ENCODE measurements around the gene TSEN2. TPM values are rescaled to one million over a fixed set of nuclear protein-coding genes. Genes with fewer than 3 reads are reported as not detected.

TSEN2 gene
- total RNA-seq, 2 experiments from 2014 or later, result 14.0 to 14.8 TPM

DNA sequence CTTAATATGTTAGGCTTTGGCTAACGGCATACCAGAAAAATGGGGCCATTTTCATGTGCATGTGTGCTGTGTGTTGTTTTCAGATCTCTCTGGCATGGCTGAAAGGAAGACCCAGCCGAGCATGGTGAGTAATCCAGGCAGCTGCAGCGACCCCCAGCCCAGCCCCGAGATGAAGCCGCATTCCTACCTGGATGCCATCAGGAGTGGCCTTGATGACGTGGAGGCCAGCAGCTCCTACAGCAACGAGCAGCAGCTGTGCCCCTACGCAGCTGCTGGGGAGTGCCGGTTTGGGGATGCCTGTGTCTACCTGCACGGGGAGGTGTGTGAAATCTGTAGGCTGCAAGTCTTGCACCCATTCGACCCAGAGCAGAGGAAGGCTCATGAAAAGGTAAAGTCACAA, 87.7 kb downstream of the TSEN2 start:
- Mint-ChIP-seq H3K4me1 (ENCODE audit: low read depth) (peaks cover 4% of the 10 kb centered on the region), H3K4me3 (no peak overlapping the region), H3K36me3 (ENCODE audit: low read depth) (peaks cover 65% of the 10 kb centered on the region), H3K27me3 (ENCODE audit: low read depth) (no peaks in the 10 kb centered on the region), H3K9me3 (peaks cover 8% of the 10 kb centered on the region), H3K27ac (no peak overlapping the region)
- DNase-seq, result no peak
- intact Hi-C loops (cut with micrococcal nuclease), result no loop called here
- CTCF ChIA-PET, result no interaction called here

DNA sequence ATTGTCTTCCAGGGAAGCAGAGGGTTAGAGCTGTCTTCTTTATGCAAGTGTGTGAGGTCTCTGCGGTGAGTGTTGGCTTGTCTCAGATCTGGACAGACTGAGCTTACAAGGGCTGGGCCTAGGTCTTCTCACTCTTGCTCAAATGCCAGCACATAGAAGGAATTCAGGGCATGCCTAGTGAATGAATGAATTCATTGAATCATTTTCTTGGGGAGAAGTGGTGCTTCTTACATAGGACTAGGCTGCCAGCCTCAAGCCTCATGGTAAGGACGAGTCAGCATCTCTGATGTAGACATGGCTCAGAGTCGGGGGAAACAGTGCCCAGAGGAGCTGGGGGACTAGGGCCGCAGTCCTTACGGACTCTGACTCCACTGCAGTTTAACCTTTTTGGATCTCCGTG, 89.9 kb downstream of the TSEN2 start:
- CTCF ChIA-PET, result no interaction called here
- H3K4me3 Mint-ChIP-seq, result no peak overlapping the region
- H3K4me1 Mint-ChIP-seq (ENCODE audit: low read depth), result no peaks in the 10 kb centered on the region
- intact Hi-C loops (cut with micrococcal nuclease), result no loop called here
- H3K27ac Mint-ChIP-seq, result no peak overlapping the region
- DNase-seq, result no peak
- peaks cover 70% of the 10 kb centered on the region for H3K36me3 Mint-ChIP-seq (ENCODE audit: low read depth)
- H3K9me3 Mint-ChIP-seq, result peaks cover 12% of the 10 kb centered on the region
- H3K27me3 Mint-ChIP-seq (ENCODE audit: low read depth), result no peaks in the 10 kb centered on the region

DNA sequence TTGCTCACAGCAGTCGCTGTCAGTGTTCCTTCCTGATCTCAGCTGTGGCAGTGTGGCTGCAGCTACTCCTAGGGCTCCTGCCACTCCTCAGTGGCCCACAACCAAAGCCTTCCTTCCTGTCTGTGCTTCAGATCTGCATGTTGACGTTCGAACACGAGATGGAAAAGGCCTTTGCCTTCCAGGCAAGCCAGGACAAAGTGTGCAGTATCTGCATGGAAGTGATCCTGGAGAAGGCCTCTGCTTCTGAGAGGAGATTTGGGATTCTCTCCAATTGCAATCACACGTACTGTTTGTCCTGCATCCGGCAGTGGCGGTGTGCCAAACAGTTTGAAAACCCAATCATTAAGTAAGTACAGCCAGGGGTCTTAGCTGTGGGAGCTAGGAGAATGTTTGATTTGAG, 90.4 kb downstream of the TSEN2 start:
- H3K27me3 Mint-ChIP-seq (ENCODE audit: low read depth), result no peaks in the 10 kb centered on the region
- CTCF ChIA-PET, result no interaction called here
- intact Hi-C loops (cut with micrococcal nuclease), result no loop called here
- H3K27ac Mint-ChIP-seq, result no peak overlapping the region
- H3K4me1 Mint-ChIP-seq (ENCODE audit: low read depth), result no peaks in the 10 kb centered on the region
- no peak overlapping the region for H3K4me3 Mint-ChIP-seq
- H3K9me3 Mint-ChIP-seq, result peaks cover 12% of the 10 kb centered on the region
- DNase-seq, result no peak
- peaks cover 71% of the 10 kb centered on the region for H3K36me3 Mint-ChIP-seq (ENCODE audit: low read depth)

DNA sequence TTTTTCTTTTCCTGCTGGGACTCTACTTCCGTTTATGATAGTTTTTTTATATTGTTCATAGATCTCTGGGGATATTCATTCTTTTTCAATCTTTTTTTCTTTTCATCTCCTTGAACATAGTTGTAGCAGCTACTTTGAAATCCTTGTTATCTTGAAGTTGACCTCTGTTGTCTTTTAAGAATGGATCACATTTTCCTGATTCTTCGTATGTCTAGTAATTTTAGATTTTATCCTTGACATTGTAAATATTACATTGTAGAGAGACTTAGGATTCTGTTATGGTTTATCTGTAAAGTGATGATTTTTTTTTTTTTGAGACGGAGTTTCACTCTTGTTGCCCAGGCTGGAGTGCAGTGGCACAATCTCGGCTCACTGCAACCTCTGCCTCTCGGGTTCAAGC, 93.1 kb downstream of the TSEN2 start:
- Mint-ChIP-seq H3K4me1 (ENCODE audit: low read depth) (no peaks in the 10 kb centered on the region), H3K9me3 (peaks cover 12% of the 10 kb centered on the region), H3K27me3 (ENCODE audit: low read depth) (no peaks in the 10 kb centered on the region), H3K27ac (no peak overlapping the region), H3K36me3 (ENCODE audit: low read depth) (peaks cover 61% of the 10 kb centered on the region), H3K4me3 (no peak overlapping the region)
- DNase-seq, result no peak
- CTCF ChIA-PET, result interaction anchor here (0.7 to 1.7 kb wide), 2 partner anchors 314 to 777 kb away, joined by 3 to 6 read pairs; no protein-coding TSS in a partner anchor
- intact Hi-C loops (cut with micrococcal nuclease), result no loop called here

DNA sequence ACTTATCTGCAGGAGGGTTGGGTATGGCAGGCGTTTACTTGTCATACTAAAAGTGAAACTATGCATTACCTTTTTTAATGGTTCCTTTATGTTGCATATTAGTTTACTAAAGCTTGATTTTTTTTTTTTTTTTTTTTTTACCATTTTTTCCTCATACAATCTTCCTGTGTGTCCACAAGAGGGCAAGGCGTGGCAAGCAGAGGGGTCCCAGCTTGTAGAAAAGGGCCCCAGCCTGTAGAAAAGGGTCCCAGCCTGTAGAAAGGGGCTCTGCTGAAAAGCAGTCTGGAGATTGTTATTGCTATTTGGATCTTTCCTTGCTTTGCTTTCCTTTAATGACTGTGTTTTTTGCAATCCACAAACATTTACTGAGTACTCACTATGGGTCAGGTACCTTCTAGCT, 94.5 kb downstream of the TSEN2 start:
- CTCF ChIA-PET, result interaction anchor here (0.7 to 1.5 kb wide), 3 partner anchors 11 to 142 kb away, joined by 3 to 4 read pairs (median 3); no protein-coding TSS in a partner anchor
- peaks cover 12% of the 10 kb centered on the region for H3K9me3 Mint-ChIP-seq
- H3K4me3 Mint-ChIP-seq, result no peak overlapping the region
- H3K4me1 Mint-ChIP-seq (ENCODE audit: low read depth), result no peaks in the 10 kb centered on the region
- no peaks in the 10 kb centered on the region for H3K27me3 Mint-ChIP-seq (ENCODE audit: low read depth)
- DNase-seq, result no peak
- no peak overlapping the region for H3K27ac Mint-ChIP-seq
- intact Hi-C loops (cut with micrococcal nuclease), result no loop called here
- peaks cover 59% of the 10 kb centered on the region for H3K36me3 Mint-ChIP-seq (ENCODE audit: low read depth)

DNA sequence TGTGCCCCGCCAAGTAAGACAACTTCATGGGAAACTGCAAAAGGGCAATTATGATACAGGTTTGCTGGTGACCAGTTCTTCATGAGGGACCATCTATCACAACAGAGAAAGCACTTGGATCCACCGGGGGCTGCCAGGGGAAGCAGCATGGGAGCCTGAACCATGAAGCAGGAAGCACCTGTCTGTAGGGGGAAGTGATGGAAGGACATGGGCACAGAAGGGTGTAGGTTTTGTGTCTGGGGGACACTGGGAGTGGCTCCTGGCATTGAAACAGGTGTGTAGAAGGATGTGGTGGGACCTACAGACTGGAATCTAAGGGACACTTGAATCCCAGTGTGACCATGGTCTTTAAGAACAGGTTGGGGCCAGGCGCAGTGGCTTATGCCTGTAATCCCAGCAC, 95.2 kb downstream of the TSEN2 start:
- H3K27me3 Mint-ChIP-seq (ENCODE audit: low read depth), result no peaks in the 10 kb centered on the region
- H3K36me3 Mint-ChIP-seq (ENCODE audit: low read depth), result peaks cover 52% of the 10 kb centered on the region
- H3K27ac Mint-ChIP-seq, result peak overlapping the region; percentile 57
- no peaks in the 10 kb centered on the region for H3K4me1 Mint-ChIP-seq (ENCODE audit: low read depth)
- no peak overlapping the region for H3K4me3 Mint-ChIP-seq
- intact Hi-C loops (cut with micrococcal nuclease), result no loop called here
- H3K9me3 Mint-ChIP-seq, result peaks cover 12% of the 10 kb centered on the region
- no peak for DNase-seq
- CTCF ChIA-PET, result interaction anchor here (0.8 kb wide), 1 partner anchor 10 kb away, joined by 3 read pairs; no protein-coding TSS in a partner anchor

DNA sequence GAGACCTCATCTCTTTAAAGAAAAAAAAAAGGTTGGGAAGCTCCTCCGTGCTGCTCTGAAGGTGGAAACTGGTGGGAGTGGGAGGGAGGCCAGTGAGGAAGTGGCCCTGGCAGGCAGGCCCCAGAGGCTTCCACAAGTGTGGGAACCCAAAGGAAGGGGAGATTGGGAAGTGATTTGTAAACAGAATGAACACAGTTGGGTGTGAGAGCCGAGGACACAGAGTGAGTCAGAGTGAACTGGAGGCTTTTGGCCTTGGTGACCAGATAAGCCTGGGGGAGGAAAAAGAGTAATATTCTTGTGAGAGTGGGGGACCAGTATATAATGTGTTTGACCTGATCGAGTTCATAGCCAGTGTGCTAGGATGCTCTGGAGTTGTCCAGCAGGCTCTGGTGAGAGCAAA, 95.6 kb downstream of the TSEN2 start:
- DNase-seq, result no peak
- Mint-ChIP-seq H3K9me3 (peaks cover 12% of the 10 kb centered on the region), H3K4me1 (ENCODE audit: low read depth) (no peaks in the 10 kb centered on the region), H3K36me3 (ENCODE audit: low read depth) (peaks cover 47% of the 10 kb centered on the region), H3K27ac (peak overlapping the region; percentile 57), H3K27me3 (ENCODE audit: low read depth) (no peaks in the 10 kb centered on the region), H3K4me3 (no peak overlapping the region)
- intact Hi-C loops (cut with micrococcal nuclease), result no loop called here
- CTCF ChIA-PET, result no interaction called here

DNA sequence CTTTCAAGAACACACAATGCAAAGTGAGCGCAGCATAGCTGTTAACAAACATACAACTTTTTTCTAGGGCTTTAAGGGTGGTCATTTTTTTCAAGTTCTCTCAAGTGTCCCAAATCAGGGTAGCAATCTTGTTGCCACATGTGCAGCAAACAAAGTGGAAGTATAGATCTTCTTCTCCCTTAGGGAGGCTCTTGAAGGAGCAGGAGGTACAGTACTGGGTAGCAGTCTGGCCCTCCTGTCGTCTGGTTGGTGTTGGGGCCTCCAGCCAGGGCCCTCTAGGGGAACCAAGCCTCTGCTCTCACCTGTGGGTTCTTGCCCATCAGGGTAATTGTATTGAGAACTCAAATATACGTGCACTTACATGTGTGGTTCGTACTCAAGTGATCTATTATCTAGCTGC, 98.5 kb downstream of the TSEN2 start:
- Mint-ChIP-seq H3K4me3 (no peak overlapping the region), H3K4me1 (ENCODE audit: low read depth) (no peaks in the 10 kb centered on the region), H3K27ac (no peak overlapping the region), H3K9me3 (no peaks in the 10 kb centered on the region), H3K27me3 (ENCODE audit: low read depth) (no peaks in the 10 kb centered on the region), H3K36me3 (ENCODE audit: low read depth) (peaks cover 29% of the 10 kb centered on the region)
- CTCF ChIA-PET, result no interaction called here
- intact Hi-C loops (cut with micrococcal nuclease), result no loop called here
- DNase-seq, result no peak

Other genes with a start within 250 kb of the TSEN2 start
- gene PPARG, start 195.4 kb upstream of the TSEN2 start, total RNA-seq, result under 1 TPM in 1 of 2 experiments, not detected in 1; 0.20 TPM
- not detected for gene MKRN2OS, start 61.0 kb downstream of the TSEN2 start, total RNA-seq
- gene MKRN2, start 72.6 kb downstream of the TSEN2 start, total RNA-seq, result 10 to 100 TPM; 32.9 to 34.5 TPM
- gene RAF1, start 179.6 kb downstream of the TSEN2 start, total RNA-seq, result 10 to 100 TPM; 62.5 to 68.5 TPM